Ascending aorta (tissue), 2 donors: Measurements from ENCODE around the gene LILRA6. TPM values are rescaled to one million over a fixed set of nuclear protein-coding genes. Genes with fewer than 3 reads are reported as not detected.

Experiments used
- DNase-seq, 2 donors: peaks; one replicate each; pipeline ENCODE4 v3.0.0-alpha.2; 2019; ENCODE audit warnings: low spot score in 2 of 2
- H3K27ac ChIP-seq, 2 donors: fragments of 200-600 bp; sonication (generic); one replicate each; pipeline ENCODE4 v1.5.1; 2016 to 2017; ENCODE audit warnings: mild to moderate bottlenecking in 1 of 2
- H3K27me3 ChIP-seq: fragments of 200-600 bp; sonication (generic); one replicate; pipeline ENCODE4 v1.5.1; 2017
- H3K36me3 ChIP-seq, 2 donors: fragments of 200-600 bp; sonication (generic); one replicate each; pipeline ENCODE4 v1.5.1; 2016
- H3K4me1 ChIP-seq, 2 donors: fragments of 200-600 bp; sonication (generic); one replicate each; pipeline ENCODE4 v1.5.1; 2016 to 2017; ENCODE audit warnings: mild to moderate bottlenecking in 1 of 2
- H3K4me3 ChIP-seq, 2 donors: fragments of 200-600 bp; sonication (generic); one replicate each; pipeline ENCODE4 v1.5.1; 2016 to 2017; ENCODE audit warnings: mild to moderate bottlenecking in 1 of 2
- H3K9me3 ChIP-seq, 2 donors: fragments of 200-600 bp; sonication (generic); one replicate each; pipeline ENCODE4 v1.5.1; 2016
- intact Hi-C: fragments of 100-400 bp; cut with DNase I; formaldehyde crosslinking; loops from one replicate; pipeline ENCODE4 v1.15.1; 2023
- total RNA-seq: library from RNA; depleted of rRNA; stranded (reverse); fragments of >200 nt; gene quantifications from one replicate; pipeline ENCODE4 v1.1.0, GENCODE V29; 2016
- TF ChIP-seq, protein P1 (sequence below), 3 experiments: fragments of 200-600 bp in 2 of 3; fragments of 450-650 bp in 1 of 3; sonication (generic) in 2 of 3; IDR thresholded peaks; one replicate each; pipeline ENCODE4 v1.5.1; 2016 to 2019; ENCODE audit warnings: antibody characterized with exemption in 3 of 3, mild to moderate bottlenecking in 1 of 3, moderate library complexity in 1 of 3

The LILRA6 gene
- total RNA-seq, 1 donor from 2014 or later = 25.1 TPM

DNA sequence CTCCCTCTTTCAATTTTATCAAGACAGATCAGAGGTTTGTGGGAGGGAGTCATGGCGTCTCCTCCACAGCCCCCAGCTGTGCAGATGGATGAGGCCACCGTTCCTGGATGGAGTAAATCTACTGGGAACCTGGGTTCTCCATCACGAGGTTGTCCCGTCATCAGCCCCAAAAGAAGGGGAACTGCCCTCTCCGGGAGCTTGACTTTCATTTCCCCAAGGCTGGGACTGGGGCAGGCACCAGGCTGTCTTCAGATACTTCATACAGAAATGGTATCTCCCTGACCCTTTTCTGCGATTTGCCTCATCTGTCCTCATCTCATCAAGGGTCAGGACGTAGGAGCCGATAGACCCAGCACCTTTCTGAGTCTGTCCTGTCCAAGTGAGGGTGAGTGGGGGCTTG, 28.5 kb upstream of the LILRA6 start:
- Histone ChIP-seq H3K4me3 (no peak overlapping the region), H3K9me3 (no peaks in the 10 kb centered on the region), H3K27me3 (no peaks in the 10 kb centered on the region), H3K36me3 (no peaks in the 10 kb centered on the region), H3K27ac (no peak overlapping the region), H3K4me1 (no peaks in the 10 kb centered on the region)
- peak in 1 of 2 donors; percentile 67 for DNase-seq
- intact Hi-C loops = no loop called here
- TF ChIP-seq, protein P1, sequence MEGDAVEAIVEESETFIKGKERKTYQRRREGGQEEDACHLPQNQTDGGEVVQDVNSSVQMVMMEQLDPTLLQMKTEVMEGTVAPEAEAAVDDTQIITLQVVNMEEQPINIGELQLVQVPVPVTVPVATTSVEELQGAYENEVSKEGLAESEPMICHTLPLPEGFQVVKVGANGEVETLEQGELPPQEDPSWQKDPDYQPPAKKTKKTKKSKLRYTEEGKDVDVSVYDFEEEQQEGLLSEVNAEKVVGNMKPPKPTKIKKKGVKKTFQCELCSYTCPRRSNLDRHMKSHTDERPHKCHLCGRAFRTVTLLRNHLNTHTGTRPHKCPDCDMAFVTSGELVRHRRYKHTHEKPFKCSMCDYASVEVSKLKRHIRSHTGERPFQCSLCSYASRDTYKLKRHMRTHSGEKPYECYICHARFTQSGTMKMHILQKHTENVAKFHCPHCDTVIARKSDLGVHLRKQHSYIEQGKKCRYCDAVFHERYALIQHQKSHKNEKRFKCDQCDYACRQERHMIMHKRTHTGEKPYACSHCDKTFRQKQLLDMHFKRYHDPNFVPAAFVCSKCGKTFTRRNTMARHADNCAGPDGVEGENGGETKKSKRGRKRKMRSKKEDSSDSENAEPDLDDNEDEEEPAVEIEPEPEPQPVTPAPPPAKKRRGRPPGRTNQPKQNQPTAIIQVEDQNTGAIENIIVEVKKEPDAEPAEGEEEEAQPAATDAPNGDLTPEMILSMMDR (IDR thresholded peaks at IDR 0.05) = no peak

GRCh38 chr19:54268936-54269335, 26.3 kb upstream of the LILRA6 start:
- no peak for DNase-seq
- Histone ChIP-seq H3K4me1 (no peaks in the 10 kb centered on the region), H3K27ac (no peak overlapping the region), H3K9me3 (no peaks in the 10 kb centered on the region), H3K36me3 (no peaks in the 10 kb centered on the region), H3K27me3 (no peaks in the 10 kb centered on the region), H3K4me3 (no peak overlapping the region)
- TF ChIP-seq, protein P1 (IDR thresholded peaks at IDR 0.05) = no peak
- intact Hi-C loops = no loop called here

DNA sequence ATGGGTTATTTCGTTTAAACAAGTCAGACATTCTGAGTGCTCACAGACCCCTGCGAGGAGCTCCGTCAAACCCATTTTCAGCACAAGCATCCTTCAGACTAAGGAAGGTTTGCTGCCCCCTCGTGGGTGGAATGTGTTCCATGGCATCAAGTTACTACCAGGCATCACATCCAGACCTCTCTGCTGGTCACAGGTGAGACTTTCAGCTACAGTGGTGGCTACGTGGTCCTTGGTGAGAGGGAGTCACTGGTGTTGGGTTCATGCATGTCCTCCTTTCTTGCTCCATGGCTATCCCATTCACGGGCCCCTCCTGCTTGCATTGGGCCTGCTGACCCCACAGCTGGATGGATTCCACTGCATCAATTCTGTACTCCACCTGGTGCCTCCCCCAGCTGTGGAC, 23.5 kb upstream of the LILRA6 start:
- Histone ChIP-seq H3K27me3 (no peaks in the 10 kb centered on the region), H3K27ac (no peak overlapping the region)

GRCh38 chr19:54262470-54262869, 19.9 kb upstream of the LILRA6 start:
- H3K27ac ChIP-seq = no peak overlapping the region
- H3K4me1 ChIP-seq = no peaks in the 10 kb centered on the region
- H3K27me3 ChIP-seq = no peaks in the 10 kb centered on the region
- H3K4me3 ChIP-seq = no peak overlapping the region
- DNase-seq = no peak
- intact Hi-C loops = no loop called here
- H3K36me3 ChIP-seq = no peaks in the 10 kb centered on the region
- no peaks in the 10 kb centered on the region for H3K9me3 ChIP-seq
- TF ChIP-seq, protein P1 (IDR thresholded peaks at IDR 0.05) = no peak

More for the DNA sequence above, 23.5 kb upstream of the LILRA6 start:
- Histone ChIP-seq H3K4me3 (no peak overlapping the region), H3K9me3 (no peaks in the 10 kb centered on the region), H3K36me3 (no peaks in the 10 kb centered on the region), H3K4me1 (no peaks in the 10 kb centered on the region)
- intact Hi-C loops = no loop called here
- TF ChIP-seq, protein P1 (IDR thresholded peaks at IDR 0.05) = peak; percentile 33 to 58 (median 37)
- DNase-seq = peak in 1 of 2 donors; percentile 75

GRCh38 chr19:54262066-54262465, 19.5 kb upstream of the LILRA6 start:
- no peaks in the 10 kb centered on the region for H3K9me3 ChIP-seq
- DNase-seq = peak in 1 of 2 donors; percentile 49
- H3K36me3 ChIP-seq = no peaks in the 10 kb centered on the region
- no peak overlapping the region for H3K27ac ChIP-seq
- no peaks in the 10 kb centered on the region for H3K4me1 ChIP-seq
- TF ChIP-seq, protein P1 (IDR thresholded peaks at IDR 0.05) = no peak
- intact Hi-C loops = no loop called here
- H3K27me3 ChIP-seq = no peaks in the 10 kb centered on the region
- H3K4me3 ChIP-seq = no peak overlapping the region

GRCh38 chr19:54257116-54257480, 14.5 kb upstream of the LILRA6 start, which contains the start of gene LILRB5:
TSS of gene LILRB5 (minus strand) at chr19:54257273. CDS start at chr19:54257193, 80 bp downstream.
- Histone ChIP-seq H3K36me3 (no peaks in the 10 kb centered on the region), H3K4me3 (peak within 1 kb of the TSS in 1 of 2 donors; percentile 36), H3K9me3 (no peaks in the 10 kb centered on the region), H3K4me1 (no peaks in the 10 kb centered on the region), H3K27ac (no peak within 1 kb of the TSS), H3K27me3 (no peaks in the 10 kb centered on the region)
- TF ChIP-seq, protein P1 (IDR thresholded peaks at IDR 0.05) = no peak
- intact Hi-C loops = no loop called here
- peak in 1 of 2 donors; percentile 62 for DNase-seq
